Dedifferentiated amniotic fluid mesenchymal stem cell (primary cell): ENCODE data around the gene GARNL3.

Experiments
- DNase-seq: peaks from one replicate; pipeline ENCODE4 v3.0.0-alpha.2; 2016; ENCODE audit errors: extremely low spot score

GARNL3 gene

GRCh38 chr9:127388037-127388855 lies 123.7 kb downstream of the GARNL3 start:
- peak; percentile 96 for DNase-seq

GRCh38 chr9:127388856-127389238 lies 124.3 kb downstream of the GARNL3 start:
- no peak for DNase-seq

GRCh38 chr9:127389381-127390247 lies 125.0 kb downstream of the GARNL3 start:
- no peak for DNase-seq

GRCh38 chr9:127390248-127390545 lies 125.6 kb downstream of the GARNL3 start:
- no peak for DNase-seq

- no peak for DNase-seq
Measured at GRCh38 chr9:127390563-127390962, 126.0 kb downstream of the GARNL3 start.

- no peak for DNase-seq
Measured at GRCh38 chr9:127392166-127392565, 127.6 kb downstream of the GARNL3 start.

- no peak for DNase-seq
Measured at GRCh38 chr9:127392976-127393375, 128.4 kb downstream of the GARNL3 start.

- DNase-seq = peak; percentile 34
Measured at GRCh38 chr9:127393645-127394044, 129.1 kb downstream of the GARNL3 start.

GRCh38 chr9:127395497-127396252 lies 131.1 kb downstream of the GARNL3 start:
- DNase-seq = no peak

GRCh38 chr9:127396253-127396807 lies 131.8 kb downstream of the GARNL3 start:
- no peak for DNase-seq

- DNase-seq = peak; percentile 99
Measured at GRCh38 chr9:127396808-127397645, 132.5 kb downstream of the GARNL3 start, which contains the start of gene SLC2A8. SLC2A8 (plus strand) TSS chr9:127397169; CDS start chr9:127397231, 62 bp downstream.

- DNase-seq = no peak
Measured at GRCh38 chr9:127397646-127398274, 133.2 kb downstream of the GARNL3 start.

GRCh38 chr9:127398275-127398647 lies 133.7 kb downstream of the GARNL3 start:
- DNase-seq = no peak

- no peak for DNase-seq
Measured at GRCh38 chr9:127398715-127399400, 134.3 kb downstream of the GARNL3 start.

GRCh38 chr9:127399736-127400269 lies 135.2 kb downstream of the GARNL3 start:
- DNase-seq = no peak

- DNase-seq = no peak
Measured at GRCh38 chr9:127402401-127403090, 138.0 kb downstream of the GARNL3 start.

- no peak for DNase-seq
Measured at GRCh38 chr9:127403507-127404192, 139.1 kb downstream of the GARNL3 start.

GRCh38 chr9:127404631-127405030 lies 140.1 kb downstream of the GARNL3 start:
- no peak for DNase-seq
